G401 (cell line): ENCODE results near the gene RASGRF2. TPM values are rescaled to one million over a fixed set of nuclear protein-coding genes. Genes with fewer than 3 reads are reported as not detected.
"Not testable (repeated sequence)": the region's sequence is repeated elsewhere in the genome, so short reads cannot be mapped to it uniquely, and the experiment has no call there.

Source experiments
- DNase-seq: peaks from one replicate; pipeline ENCODE4 v3.0.0-alpha.2; 2015; ENCODE audit warnings: low spot score
- in situ Hi-C: cut with HindIII; loops from 2 replicates; pipeline ENCODE4 v1.10.0; 2016; ENCODE audit warnings: low sequenced_read_pairs, mixed read lengths
- total RNA-seq: library from RNA; depleted of rRNA; stranded (reverse); fragments of >200 nt; shearing (Covaris generic); gene quantifications from 2 replicates; pipeline ENCODE4 v1.2.3, GENCODE V29; 2014

RASGRF2 gene
- total RNA-seq, 1 experiment from 2014 or later: not detected

DNA sequence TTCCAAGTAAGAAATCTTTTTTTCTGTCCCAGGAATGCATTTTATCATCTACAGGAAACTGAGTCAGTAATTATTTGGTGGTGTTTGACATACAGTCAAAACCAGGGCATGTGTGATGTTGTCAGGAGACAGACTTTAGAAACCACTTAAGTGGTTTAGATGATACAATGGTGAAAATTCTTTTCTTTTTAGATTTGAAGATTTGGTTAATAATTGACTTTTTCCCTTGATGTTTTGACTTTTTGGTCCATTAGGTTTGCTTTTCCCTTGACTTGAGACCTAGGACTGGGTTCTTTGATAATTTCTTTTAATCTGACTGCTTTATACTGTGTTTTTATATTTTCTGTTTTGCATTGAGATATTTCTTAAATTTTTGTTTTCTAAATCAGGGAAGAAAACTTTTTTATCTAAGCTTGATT is 85.2 kb downstream of the RASGRF2 start:
- in situ Hi-C loops: no loop called here
- no peak for DNase-seq

DNA sequence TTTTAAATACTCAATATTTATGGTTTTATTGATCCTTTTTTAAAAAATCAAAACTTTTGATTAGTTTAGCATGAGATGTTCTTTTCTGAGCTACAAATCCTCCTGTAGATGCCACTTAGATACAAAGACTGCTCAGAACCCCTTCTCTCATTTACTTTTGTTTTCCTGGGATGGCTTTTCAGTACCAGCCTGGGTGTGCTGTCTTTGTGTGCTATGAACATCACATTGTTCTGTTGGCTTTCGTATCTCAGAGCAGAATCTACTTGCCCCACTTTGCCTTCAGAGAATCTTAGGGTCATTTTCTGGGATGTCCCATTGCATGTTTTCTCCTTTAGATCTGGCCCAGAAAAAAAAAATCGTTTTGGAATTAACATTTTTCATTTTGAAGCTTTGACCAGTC is 85.9 kb downstream of the RASGRF2 start:
- DNase-seq: no peak
- in situ Hi-C loops: no loop called here

DNA sequence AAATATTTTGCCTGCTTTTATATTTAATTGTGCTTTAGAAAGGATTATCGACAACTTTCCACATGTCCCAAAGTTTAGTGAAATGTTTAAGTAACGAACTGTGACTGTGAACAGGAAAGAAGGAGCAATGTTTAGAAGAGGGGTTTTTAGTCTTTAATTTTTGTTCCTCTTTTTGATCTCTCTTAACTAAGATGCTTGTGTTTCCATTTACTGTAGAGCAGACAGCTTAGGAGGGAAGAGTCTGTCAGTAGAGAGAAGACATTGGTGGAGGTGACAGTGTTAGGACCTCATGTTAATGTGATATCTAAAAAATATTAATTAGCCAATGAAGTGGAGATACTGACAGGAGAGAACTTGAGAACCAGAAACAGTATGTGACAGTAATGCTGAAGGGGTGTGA is 92.2 kb downstream of the RASGRF2 start:
- no peak for DNase-seq
- in situ Hi-C loops: no loop called here

DNA sequence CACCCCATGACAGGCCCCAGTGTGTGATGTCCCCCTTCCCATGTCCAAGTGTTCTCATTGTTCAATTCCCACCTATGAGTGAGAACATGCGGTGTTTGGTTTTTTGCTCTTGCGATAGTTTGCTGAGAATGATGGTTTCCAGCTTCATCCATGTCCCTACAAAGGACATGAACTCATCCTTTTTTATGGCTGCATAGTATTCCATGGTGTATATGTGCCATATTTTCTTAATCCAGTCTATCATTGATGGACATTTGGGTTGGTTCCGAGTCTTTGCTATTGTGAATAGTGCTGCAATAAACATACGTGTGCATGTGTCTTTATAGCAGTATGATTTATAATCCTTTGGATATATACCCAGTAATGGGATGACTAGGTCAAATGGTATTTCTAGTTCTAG is 93.1 kb downstream of the RASGRF2 start:
- in situ Hi-C loops, DNase-seq: not testable (repeated sequence)

DNA sequence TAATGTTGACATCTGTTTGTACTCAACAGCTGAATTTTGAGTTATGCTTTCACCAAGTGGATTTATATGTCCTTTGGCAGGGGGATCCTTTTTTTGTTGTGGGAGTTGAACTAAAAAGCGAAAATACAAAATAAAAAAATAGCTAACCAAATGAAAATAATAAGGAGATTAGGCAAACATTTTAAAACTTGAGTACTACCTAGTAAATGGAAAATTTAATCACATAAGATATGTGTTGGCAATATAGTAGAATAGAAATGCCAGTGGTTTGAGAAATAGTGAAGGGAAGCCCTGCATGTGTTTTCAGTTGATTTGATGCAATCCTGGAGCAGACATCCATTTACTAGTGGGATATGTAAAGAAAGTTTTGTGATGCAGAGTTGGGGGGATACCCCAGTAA is 98.0 kb downstream of the RASGRF2 start:
- no peak for DNase-seq
- in situ Hi-C loops: no loop called here

DNA sequence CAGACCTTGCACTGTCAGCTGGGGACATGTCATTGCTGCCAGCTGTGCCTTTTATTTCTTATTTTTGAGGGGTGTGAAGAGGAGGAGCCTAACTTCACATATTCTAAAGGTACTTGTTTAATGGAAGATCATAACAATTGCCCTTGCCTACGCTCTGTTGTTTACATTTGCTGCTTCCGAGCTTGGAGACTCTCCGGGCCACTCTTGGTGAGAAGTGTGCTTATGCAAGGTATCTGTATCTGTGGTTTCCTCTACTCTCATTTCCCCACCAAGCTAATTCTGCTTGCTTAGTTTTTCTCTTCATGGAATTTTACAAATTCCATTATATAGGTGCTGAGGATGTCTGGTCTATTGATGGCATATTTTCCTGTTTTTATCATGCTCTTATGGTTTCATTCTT is 105.3 kb downstream of the RASGRF2 start:
- DNase-seq: no peak
- in situ Hi-C loops: no loop called here

DNA sequence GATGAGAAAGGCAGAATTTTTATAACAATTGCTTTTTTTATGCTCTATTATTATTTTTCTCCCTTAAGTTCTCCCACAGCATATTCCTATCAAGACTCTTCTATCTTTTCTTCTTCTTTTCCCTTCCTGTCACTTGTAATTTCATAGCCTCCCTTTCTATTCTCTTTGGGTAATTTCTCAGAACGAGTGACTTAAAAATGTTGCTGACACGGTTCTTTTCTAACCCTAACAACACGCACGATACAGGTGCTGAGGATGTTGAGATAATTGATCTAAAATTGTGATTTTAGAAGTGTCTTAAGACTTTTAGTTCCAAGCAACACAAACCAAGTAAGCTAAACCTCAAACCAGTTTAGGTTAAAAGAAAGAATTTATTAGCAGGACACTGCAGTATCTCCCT is 105.9 kb downstream of the RASGRF2 start:
- no peak for DNase-seq
- in situ Hi-C loops: no loop called here

DNA sequence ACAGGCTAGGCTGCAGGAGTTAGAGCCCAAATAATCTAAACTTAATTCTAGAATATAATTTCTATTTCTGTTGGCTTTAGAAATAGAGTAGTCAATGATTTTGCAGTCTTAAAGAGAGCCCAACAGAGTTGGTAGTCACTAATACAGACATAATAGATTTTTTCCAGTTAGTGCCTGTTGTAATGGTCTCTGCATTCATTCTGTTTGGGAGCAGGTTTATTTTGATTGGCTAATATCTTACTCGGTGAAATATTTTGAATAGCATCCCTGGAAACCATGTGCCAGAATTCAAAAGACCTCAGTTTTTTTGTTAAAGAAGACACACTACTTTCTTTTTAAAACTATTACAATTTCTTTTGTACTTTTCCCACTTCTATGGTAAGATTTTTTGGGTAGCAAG is 107.2 kb downstream of the RASGRF2 start:
- in situ Hi-C loops: no loop called here
- DNase-seq: no peak

DNA sequence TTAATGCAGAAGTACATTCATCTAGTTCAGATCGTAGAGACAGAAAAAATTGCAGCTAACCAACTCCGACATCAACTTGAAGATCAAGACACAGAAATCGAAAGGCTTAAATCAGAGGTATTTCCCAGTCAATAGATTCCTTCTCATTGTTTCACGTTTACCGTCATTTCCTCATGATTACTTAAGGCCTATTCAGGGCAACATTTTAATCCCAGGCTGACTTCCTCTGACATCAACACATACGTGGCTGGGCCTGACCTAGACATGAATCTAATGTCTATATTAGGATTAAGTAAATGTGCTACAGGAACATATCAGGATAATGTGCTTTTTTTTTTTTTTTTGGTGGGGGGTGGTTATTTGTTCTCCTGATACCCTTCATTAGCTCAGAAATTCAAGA is 107.9 kb downstream of the RASGRF2 start:
- no peak for DNase-seq
- in situ Hi-C loops: no loop called here

DNA sequence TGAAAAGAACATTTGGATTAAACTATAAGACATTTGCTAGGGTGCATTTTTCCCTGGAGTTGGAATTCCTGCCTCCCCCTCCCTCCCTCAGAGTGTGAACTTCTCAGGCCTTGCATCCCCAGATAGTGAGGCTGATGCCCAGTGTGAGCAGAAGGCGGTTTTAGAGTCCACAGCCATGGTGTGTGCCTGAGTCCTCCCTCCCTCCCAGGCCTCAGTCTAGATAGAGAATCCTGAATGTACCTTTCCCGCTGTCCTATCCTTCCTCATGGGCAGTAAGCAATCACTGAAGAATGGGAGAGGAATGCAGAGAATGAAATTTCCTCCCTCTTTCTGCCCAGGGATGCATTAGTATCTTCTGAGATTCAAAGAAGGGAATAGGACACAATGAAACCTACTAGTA is 108.5 kb downstream of the RASGRF2 start:
- no peak for DNase-seq

DNA sequence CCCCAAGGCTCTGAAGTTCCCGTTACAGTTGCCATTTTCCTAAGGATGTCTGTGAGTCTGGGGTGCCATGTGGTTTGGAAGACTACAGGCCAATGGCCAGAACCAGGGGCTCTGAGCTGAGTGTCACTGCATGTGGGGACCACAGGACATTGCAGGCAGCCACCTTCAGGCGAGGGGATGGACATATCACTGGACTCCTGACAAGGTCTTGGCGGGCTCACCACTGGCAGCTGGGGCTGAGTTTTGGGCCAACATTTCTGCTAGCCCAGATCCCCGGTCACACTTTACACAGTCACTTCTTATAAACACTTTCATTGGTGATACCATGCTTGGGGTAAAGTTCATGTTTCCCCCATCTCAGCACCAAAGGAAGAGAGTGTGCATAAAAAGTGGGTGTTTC is 109.8 kb downstream of the RASGRF2 start:
- DNase-seq: no peak
- in situ Hi-C loops: no loop called here

More for the DNA sequence above, 108.5 kb downstream of the RASGRF2 start:
- in situ Hi-C loops: no loop called here

DNA sequence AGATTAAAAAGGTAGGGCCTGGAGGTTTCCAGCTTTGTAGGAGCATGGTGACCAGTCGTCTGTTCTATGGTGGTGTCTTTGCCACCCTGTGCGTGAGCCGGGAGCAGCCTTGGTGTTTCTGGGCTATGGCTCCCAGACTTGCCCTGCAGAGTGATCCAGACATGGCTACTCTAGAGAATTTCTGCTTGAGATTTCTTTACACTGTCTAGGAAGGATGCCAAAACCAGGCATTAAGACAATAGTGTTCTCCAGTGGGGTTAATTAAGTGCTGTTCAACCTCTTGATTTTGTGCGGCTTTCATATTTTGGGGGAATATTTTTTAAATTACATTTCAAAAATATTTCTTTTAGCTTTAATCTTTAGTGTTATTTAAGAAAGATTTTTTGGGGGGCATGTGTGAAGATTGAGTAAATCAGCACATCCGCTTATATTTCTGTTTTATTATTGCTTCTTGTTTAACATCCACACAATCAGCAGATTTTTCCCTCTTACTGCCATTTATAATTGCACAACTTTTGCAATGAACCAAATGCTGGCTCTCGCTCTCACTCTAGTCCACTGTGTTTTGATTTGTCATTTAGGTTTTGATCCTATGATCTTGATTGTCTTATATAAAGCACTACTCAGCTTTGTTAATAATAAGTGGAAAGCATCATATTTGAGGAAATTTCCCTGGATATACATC is 110.5 kb downstream of the RASGRF2 start:
- in situ Hi-C loops: no loop called here
- DNase-seq: no peak

DNA sequence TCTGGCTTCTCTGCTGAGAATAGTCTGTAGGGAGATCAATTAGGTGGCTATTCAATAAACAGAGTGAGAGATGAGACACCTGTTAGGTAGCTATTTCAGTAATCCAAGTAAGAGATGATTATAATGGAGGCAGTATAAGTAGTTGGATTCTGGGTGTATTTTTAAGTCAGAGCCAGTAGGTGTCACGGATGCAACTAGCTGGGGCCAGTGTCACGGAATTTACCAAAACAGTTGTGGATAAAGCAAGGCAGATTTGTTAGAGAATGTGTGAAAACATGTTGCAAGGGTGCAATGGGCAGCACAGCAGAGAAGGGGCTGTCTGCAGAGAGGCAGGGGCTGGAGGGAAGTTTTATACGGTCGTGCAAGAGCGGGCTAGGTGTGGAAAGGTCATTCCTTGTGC is 114.9 kb downstream of the RASGRF2 start:
- no peak for DNase-seq
- in situ Hi-C loops: no loop called here

DNA sequence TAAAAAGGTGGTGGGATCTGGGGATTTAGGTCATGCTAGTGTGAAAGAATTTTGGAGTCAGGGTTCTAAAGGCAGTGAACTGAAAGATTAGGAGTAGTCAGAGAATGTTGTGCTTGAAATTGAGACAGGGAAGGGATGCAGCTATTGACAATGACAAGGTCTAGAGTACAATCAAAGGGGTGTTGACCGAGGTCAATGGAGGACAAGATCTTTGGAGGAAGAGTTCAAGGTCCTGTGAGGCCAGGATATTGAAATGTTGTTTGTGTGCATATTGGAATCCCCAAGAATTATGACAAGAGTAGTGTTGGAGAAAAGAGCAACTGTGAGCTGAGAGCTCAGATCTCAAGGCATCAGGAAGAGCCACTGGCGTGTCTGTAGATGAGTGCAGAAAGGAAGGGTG is 116.9 kb downstream of the RASGRF2 start:
- in situ Hi-C loops: no loop called here
- DNase-seq: no peak

DNA sequence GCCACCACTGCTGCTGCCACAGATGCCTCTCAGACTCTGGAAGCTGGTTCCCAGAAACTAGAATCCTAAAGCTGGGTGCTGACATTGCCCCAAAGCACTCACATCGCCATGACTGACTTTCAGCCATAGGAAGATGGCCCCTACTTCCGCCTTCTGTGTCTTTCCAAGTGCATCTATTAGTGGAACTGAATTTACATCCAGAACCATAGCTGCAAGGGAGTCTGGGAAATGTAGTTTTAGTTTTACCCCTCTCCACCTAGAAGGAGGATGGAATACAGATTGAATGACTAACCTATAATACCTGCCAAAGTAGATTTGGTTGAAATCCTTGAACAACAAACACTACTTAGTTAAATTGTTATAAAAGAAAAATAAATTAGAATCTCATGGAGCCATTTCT is 118.8 kb downstream of the RASGRF2 start:
- in situ Hi-C loops: no loop called here
- DNase-seq: no peak

DNA sequence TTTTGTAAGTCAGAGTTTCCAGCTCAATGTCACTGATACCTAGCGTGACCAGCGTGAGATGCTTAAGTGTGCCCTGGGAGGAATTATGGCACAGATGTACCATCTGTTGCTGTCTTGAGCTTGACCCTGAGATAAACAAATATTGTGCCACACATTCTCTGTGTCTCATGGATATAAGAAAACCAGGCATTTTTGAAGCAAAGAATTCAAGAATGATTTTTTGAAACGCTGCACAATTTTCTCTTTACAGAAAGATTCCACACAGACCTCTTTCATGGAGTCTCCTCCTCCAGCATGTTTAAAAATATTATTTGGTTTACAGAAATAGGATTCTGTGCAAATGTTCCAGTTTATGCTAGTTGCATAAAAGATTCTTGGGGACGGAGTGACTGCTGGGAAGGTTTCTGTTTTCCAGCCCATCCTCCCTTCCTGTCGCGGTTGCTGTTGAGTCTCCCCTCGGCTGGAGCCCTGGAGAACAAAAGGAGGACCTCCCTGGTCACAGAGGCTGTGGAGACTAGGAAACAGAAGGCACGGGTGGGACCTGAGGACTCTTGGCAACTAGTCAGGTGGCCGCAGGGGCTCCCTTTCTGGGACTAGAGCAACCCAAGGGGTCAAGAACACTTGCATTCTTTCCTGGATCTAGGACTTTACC is 120.8 kb downstream of the RASGRF2 start:
- in situ Hi-C loops: no loop called here
- no peak for DNase-seq

DNA sequence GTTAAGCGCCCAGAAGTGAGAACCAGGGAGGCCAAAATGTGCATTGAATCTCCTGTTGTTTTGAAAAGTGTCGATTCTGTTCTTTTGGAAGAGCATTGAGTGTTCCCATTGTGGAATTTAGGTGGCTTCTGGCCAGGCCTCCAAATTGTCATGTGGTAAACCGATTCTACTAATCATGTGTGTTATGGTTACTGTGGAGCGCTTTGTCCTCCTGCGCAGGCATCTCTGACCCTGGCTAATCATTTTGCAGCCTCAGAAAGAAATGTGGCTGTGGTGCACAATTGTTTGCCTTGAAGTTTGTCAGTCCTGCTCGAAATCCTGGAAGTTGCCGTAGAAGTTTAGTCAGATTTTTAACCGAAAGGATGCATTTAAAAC is 121.3 kb downstream of the RASGRF2 start:
- no peak for DNase-seq
- in situ Hi-C loops: no loop called here

DNA sequence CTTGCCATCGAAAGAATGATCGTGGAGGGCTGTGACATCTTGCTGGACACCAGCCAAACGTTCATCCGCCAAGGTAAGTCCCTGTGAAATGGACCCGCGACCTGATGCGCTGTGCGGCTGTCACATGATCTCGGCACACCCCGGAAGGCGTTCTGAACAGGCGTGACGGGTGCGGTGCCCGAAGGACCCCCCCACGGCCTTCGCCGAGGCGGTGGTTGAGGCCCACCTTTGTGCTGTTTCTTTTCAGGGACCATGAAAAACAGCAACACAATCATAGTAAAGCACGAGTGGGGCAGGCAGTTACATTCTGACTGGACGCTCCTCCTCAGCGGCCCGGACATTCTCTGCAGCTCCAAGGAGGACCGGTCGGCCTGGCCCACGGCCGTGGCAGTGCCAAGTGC is 126.7 kb downstream of the RASGRF2 start:
- no peak for DNase-seq
- in situ Hi-C loops: no loop called here

DNA sequence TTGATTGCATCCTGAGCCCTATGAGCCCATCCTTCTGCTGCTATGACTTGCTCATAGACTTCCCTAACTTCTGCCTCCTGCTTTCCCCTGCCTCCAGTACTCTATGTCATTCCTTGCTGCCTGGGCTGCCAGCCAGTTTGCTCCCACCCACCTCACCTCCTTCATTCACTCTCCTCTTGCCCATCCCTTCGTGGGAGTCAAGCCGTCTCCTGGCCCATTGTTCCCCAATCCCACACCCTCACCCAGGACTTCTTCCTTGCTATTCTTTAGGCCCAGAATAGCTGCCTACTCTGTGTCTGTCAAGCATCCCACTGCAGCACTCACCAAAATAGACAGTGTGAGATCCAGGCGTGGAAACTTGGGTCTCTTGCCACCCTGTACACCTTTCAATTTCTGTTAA is 131.0 kb downstream of the RASGRF2 start:
- DNase-seq: no peak
- in situ Hi-C loops: no loop called here

DNA sequence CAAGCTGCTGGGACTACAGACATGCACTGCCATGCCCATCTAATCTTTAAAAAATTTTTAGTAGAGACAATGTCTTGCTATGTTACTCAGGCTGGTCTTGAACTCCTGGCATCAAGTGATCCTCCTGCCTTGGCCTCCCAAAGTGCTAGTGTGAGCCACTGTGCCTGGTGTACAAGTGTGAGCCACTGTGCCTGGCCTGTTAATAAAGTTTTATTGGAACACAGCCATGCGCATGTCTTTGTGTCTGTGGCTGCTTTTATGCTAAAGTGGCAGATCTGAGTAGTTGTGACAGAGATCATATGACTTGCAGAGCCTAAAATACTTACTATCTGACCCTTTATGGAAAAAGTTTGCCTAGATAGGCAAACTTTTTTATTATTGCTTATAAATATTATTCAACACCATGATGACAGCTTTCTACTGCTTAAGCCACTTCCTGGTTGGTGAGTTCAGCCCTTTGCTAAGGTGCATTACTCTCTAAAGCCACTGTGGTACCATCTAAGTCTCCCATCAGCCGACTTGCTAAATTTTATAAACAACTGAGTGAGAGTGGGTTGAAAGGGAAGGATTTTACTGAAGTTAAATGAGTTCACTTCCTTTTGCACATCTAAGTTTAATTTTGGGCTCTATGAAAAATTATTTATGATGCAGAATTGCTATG is 133.5 kb downstream of the RASGRF2 start:
- in situ Hi-C loops: no loop called here
- no peak for DNase-seq

DNA sequence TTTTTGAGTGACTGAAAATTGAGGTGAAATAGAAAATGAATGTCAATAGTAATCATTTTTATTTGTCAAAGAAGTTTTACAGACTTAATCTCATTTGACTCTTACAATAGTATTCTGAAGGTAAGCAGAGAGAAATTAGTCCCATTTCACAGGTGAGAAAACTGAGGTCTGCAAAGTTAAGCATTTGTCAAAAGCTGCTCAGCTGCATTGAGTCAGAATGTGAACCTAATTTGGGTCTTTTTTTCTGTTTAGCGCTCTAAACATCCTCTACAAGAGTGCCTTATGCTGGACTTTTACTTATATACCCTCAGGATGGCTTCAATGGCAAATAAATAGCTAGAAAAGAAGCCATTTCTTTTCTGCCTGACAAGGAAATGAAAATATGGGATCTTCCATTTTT is 135.7 kb downstream of the RASGRF2 start:
- no peak for DNase-seq
- in situ Hi-C loops: no loop called here
